Upper lobe of left lung (tissue), 4 donors: ENCODE measurements around the gene SLC8A3.

Experiments
- CTCF ChIP-seq, 6 experiments: fragments of 450-650 bp in 4 of 6; fragments of 200-600 bp in 2 of 6; sonication (generic) in 2 of 6; IDR thresholded peaks; one replicate each; pipeline ENCODE4 v1.5.1; 2016 to 2019; ENCODE audit warnings: antibody characterized with exemption in 6 of 6
- POLR2A ChIP-seq, 4 donors: fragments of 450-650 bp; IDR thresholded peaks; one replicate each; pipeline ENCODE4 v1.5.1; 2016 to 2017; ENCODE audit warnings: antibody characterized with exemption in 4 of 4, mild to moderate bottlenecking in 2 of 4

- TF ChIP-seq CTCF (IDR thresholded peaks at IDR 0.05) (no peak), POLR2A (IDR thresholded peaks at IDR 0.05) (no peak)
Measured at GRCh38 chr14:70237710-70238109, 49.0 kb upstream of the SLC8A3 start.
